Activated CD4-positive, alpha-beta T cell treated with anti-CD3 and anti-CD28 coated beads for 36 hours (primary cell): ENCODE measurements around the gene PDE6C. TPM values are rescaled to one million over a fixed set of nuclear protein-coding genes. Genes with fewer than 3 reads are reported as not detected.

Experiments
- ATAC-seq: fragments of 200-7000 bp; cut with Tn5 transposase; one replicate; pipeline ENCODE4 v1.10.0; 2021; ENCODE audit warnings: mild to moderate bottlenecking, moderate library complexity
- CTCF ChIA-PET: fragments of 350-600 bp; sonication (Branson Sonifier 250); formaldehyde crosslinking; loops from one replicate; lab custom pipeline; 2021; ENCODE audit warnings: antibody characterized with exemption; lab: Charles Lee
- POLR2A ChIA-PET: fragments of 350-600 bp; sonication (Branson Sonifier 250); formaldehyde crosslinking; loops from one replicate; lab custom pipeline; 2021; ENCODE audit warnings: antibody characterized with exemption, inconsistent platforms; lab: Charles Lee
- DNase-seq: peaks from one replicate; pipeline ENCODE4 v3.0.0-alpha.2; 2020
- H3K27ac Mint-ChIP-seq: one replicate; pipeline ENCODE4 v1.8.0; 2021; ENCODE audit warnings: mixed read lengths
- H3K27me3 Mint-ChIP-seq: one replicate; pipeline ENCODE4 v1.8.0; 2021; ENCODE audit warnings: mixed read lengths
- H3K36me3 Mint-ChIP-seq: one replicate; pipeline ENCODE4 v1.8.0; 2021; ENCODE audit warnings: low read depth, mixed read lengths
- H3K4me1 Mint-ChIP-seq: one replicate; pipeline ENCODE4 v1.8.0; 2021; ENCODE audit warnings: mixed read lengths
- H3K4me3 Mint-ChIP-seq: one replicate; pipeline ENCODE4 v1.8.0; 2021; ENCODE audit warnings: mild to moderate bottlenecking, moderate library complexity, mixed read lengths
- H3K9me3 Mint-ChIP-seq: one replicate; pipeline ENCODE4 v1.8.0; 2021; ENCODE audit warnings: low read depth, mixed read lengths
- intact Hi-C, 2 experiments: fragments of 100-400 bp; cut with DNase I in 1 of 2; cut with micrococcal nuclease in 1 of 2; formaldehyde crosslinking; loops; one replicate each; pipeline versions ENCODE4 v1.14.2 to v1.15.1; 2022 to 2024; cut with DNase I, micrococcal nuclease
- total RNA-seq, 2 experiments: library from RNA; stranded (reverse); gene quantifications; one replicate each; pipeline ENCODE4 v1.2.3, GENCODE V29; 2021

Gene PDE6C
- total RNA-seq, 2 experiments from 2014 or later = not detected

- no peaks in the 10 kb centered on the region for H3K4me1 Mint-ChIP-seq
- no peaks in the 10 kb centered on the region for H3K36me3 Mint-ChIP-seq
- CTCF ChIA-PET = no interaction called here
- intact Hi-C loops = no loop called here
- no peak overlapping the region for H3K27ac Mint-ChIP-seq
- POLR2A ChIA-PET = no interaction called here
- peaks cover 3% of the 10 kb centered on the region for H3K9me3 Mint-ChIP-seq
- H3K27me3 Mint-ChIP-seq = peaks cover 18% of the 10 kb centered on the region
- H3K4me3 Mint-ChIP-seq = no peak overlapping the region
- DNase-seq (no peak), ATAC-seq (no peak)
These were observed 3.9 kb upstream of the PDE6C start for GRCh38 chr10:93608421-93608820.

GRCh38 chr10:93613126-93613525 is 789 bp downstream of the PDE6C start:
- DNase-seq (no peak), ATAC-seq (no peak)
- intact Hi-C loops = no loop called here
- no peaks in the 10 kb centered on the region for H3K9me3 Mint-ChIP-seq
- no peak overlapping the region for H3K27ac Mint-ChIP-seq
- H3K4me3 Mint-ChIP-seq = no peak overlapping the region
- H3K27me3 Mint-ChIP-seq = peaks cover 4% of the 10 kb centered on the region
- ChIA-PET CTCF (no interaction called here), POLR2A (no interaction called here)
- no peaks in the 10 kb centered on the region for H3K4me1 Mint-ChIP-seq
- H3K36me3 Mint-ChIP-seq = no peaks in the 10 kb centered on the region

- CTCF ChIA-PET = no interaction called here
- intact Hi-C loops = no loop called here
- Mint-ChIP-seq H3K9me3 (no peaks in the 10 kb centered on the region), H3K27ac (no peak overlapping the region), H3K27me3 (no peaks in the 10 kb centered on the region), H3K36me3 (no peaks in the 10 kb centered on the region), H3K4me3 (no peak overlapping the region), H3K4me1 (no peaks in the 10 kb centered on the region)
- no peak for DNase-seq
- ATAC-seq = no peak
- POLR2A ChIA-PET = no interaction called here
These were observed 1.9 kb downstream of the PDE6C start for GRCh38 chr10:93614101-93614825.

- Mint-ChIP-seq H3K9me3 (no peaks in the 10 kb centered on the region), H3K36me3 (no peaks in the 10 kb centered on the region), H3K4me1 (no peaks in the 10 kb centered on the region), H3K4me3 (no peak overlapping the region), H3K27me3 (no peaks in the 10 kb centered on the region), H3K27ac (no peak overlapping the region)
- DNase-seq (no peak), ATAC-seq (no peak)
- CTCF ChIA-PET = interaction anchor here (0.6 kb wide), 2 partner anchors 68 to 646 kb away, joined by 3 read pairs; no protein-coding TSS in a partner anchor
- intact Hi-C loops = no loop called here
- POLR2A ChIA-PET = no interaction called here
These were observed 3.4 kb downstream of the PDE6C start for GRCh38 chr10:93615576-93616235.

- POLR2A ChIA-PET = no interaction called here
- intact Hi-C loops = no loop called here
These were observed 8.6 kb downstream of the PDE6C start for GRCh38 chr10:93620925-93621324.

GRCh38 chr10:93622942-93623341 is 10.6 kb downstream of the PDE6C start:
- no peak overlapping the region for H3K4me3 Mint-ChIP-seq
- no peak for ATAC-seq
- POLR2A ChIA-PET = no interaction called here
- no peak overlapping the region for H3K27ac Mint-ChIP-seq
- H3K27me3 Mint-ChIP-seq = peaks cover 3% of the 10 kb centered on the region
- intact Hi-C loops = no loop called here
- H3K36me3 Mint-ChIP-seq = no peaks in the 10 kb centered on the region
- CTCF ChIA-PET = no interaction called here
- H3K4me1 Mint-ChIP-seq = no peaks in the 10 kb centered on the region
- no peak for DNase-seq
- H3K9me3 Mint-ChIP-seq = no peaks in the 10 kb centered on the region

More at GRCh38 chr10:93620925-93621324, 8.6 kb downstream of the PDE6C start:
- no peak overlapping the region for H3K4me3 Mint-ChIP-seq
- H3K27me3 Mint-ChIP-seq = peaks cover 3% of the 10 kb centered on the region
- CTCF ChIA-PET = no interaction called here
- DNase-seq (no peak), ATAC-seq (no peak)
- no peaks in the 10 kb centered on the region for H3K36me3 Mint-ChIP-seq
- H3K4me1 Mint-ChIP-seq = no peaks in the 10 kb centered on the region
- H3K9me3 Mint-ChIP-seq = no peaks in the 10 kb centered on the region
- no peak overlapping the region for H3K27ac Mint-ChIP-seq

- intact Hi-C loops = no loop called here
- POLR2A ChIA-PET = no interaction called here
- Mint-ChIP-seq H3K9me3 (no peaks in the 10 kb centered on the region), H3K27ac (no peak overlapping the region), H3K4me1 (no peaks in the 10 kb centered on the region), H3K27me3 (peaks cover 9% of the 10 kb centered on the region), H3K36me3 (no peaks in the 10 kb centered on the region), H3K4me3 (no peak overlapping the region)
- ATAC-seq = no peak
- no peak for DNase-seq
- CTCF ChIA-PET = interaction anchor here (0.6 to 1.1 kb wide), 2 partner anchors 16 to 89 kb away, joined by 3 read pairs; no protein-coding TSS in a partner anchor
These were observed 16.5 kb downstream of the PDE6C start for GRCh38 chr10:93628858-93629257.

- Mint-ChIP-seq H3K4me1 (no peaks in the 10 kb centered on the region), H3K36me3 (no peaks in the 10 kb centered on the region), H3K9me3 (no peaks in the 10 kb centered on the region), H3K27ac (no peak overlapping the region), H3K27me3 (peaks cover 9% of the 10 kb centered on the region), H3K4me3 (no peak overlapping the region)
- no peak for ATAC-seq
- CTCF ChIA-PET = interaction anchor here (0.7 kb wide), 1 partner anchor 13 kb away, joined by 3 read pairs; no protein-coding TSS in a partner anchor
- DNase-seq = no peak
- intact Hi-C loops = no loop called here
- POLR2A ChIA-PET = no interaction called here
These were observed 17.4 kb downstream of the PDE6C start for GRCh38 chr10:93629647-93630305.

GRCh38 chr10:93630625-93631557 is 18.6 kb downstream of the PDE6C start:
- Mint-ChIP-seq H3K27ac (no peak overlapping the region), H3K9me3 (no peaks in the 10 kb centered on the region), H3K4me1 (no peaks in the 10 kb centered on the region), H3K4me3 (no peak overlapping the region), H3K36me3 (no peaks in the 10 kb centered on the region), H3K27me3 (peaks cover 8% of the 10 kb centered on the region)
- DNase-seq = no peak
- ChIA-PET POLR2A (no interaction called here), CTCF (interaction anchor here (0.7 kb wide), 1 partner anchor 1939 kb away, joined by 3 read pairs; no protein-coding TSS in a partner anchor)
- ATAC-seq = no peak
- intact Hi-C loops = no loop called here

GRCh38 chr10:93639791-93640190 is 27.5 kb downstream of the PDE6C start:
- ChIA-PET CTCF (interaction anchor here (0.9 to 1.4 kb wide), 2 partner anchors 31 to 256 kb away, joined by 3 to 4 read pairs; no protein-coding TSS in a partner anchor), POLR2A (no interaction called here)

GRCh38 chr10:93652857-93653256 is 40.5 kb downstream of the PDE6C start:
- no peak overlapping the region for H3K4me3 Mint-ChIP-seq
- ChIA-PET CTCF (no interaction called here), POLR2A (no interaction called here)
- no peaks in the 10 kb centered on the region for H3K9me3 Mint-ChIP-seq
- no peaks in the 10 kb centered on the region for H3K4me1 Mint-ChIP-seq
- no peak for ATAC-seq
- no peak overlapping the region for H3K27ac Mint-ChIP-seq
- no peak for DNase-seq
- intact Hi-C loops = no loop called here
- H3K36me3 Mint-ChIP-seq = no peaks in the 10 kb centered on the region
- H3K27me3 Mint-ChIP-seq = no peaks in the 10 kb centered on the region

More at GRCh38 chr10:93639791-93640190, 27.5 kb downstream of the PDE6C start:
- intact Hi-C loops = no loop called here
- Mint-ChIP-seq H3K9me3 (no peaks in the 10 kb centered on the region), H3K27ac (no peak overlapping the region), H3K36me3 (no peaks in the 10 kb centered on the region), H3K4me1 (no peaks in the 10 kb centered on the region), H3K4me3 (no peak overlapping the region), H3K27me3 (peaks cover 19% of the 10 kb centered on the region)
- DNase-seq (no peak), ATAC-seq (no peak)
